ENCODE measurements around the gene PANK3. TPM values are rescaled to one million over a fixed set of nuclear protein-coding genes. Genes with fewer than 3 reads are reported as not detected.

Gene PANK3
- polyA plus RNA-seq, 4 donors: 16.3 to 55.3 (median 25.2) TPM

DNA sequence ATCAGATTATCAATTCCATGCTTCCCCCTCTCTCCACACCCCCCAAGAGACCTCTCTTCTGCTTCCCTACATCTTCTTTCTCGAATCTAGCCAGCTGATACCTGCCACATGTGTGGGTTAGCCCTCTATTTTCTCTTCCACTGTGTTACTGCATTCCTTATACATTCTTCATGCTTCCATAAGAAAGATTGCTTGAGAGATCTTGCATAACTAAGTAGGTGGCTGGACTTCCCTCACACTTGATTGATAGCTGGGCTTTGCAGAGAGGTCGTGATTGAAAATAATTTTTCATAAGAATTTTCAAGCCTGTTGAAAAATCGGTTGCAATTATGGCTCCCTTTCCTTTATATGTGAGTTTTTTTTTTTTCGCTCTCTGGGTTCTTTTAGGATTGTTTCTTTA lies 33.0 kb upstream of the PANK3 start:
- Histone ChIP-seq H3K36me3 (ENCODE audit: control insufficient read depth in 3 of 3, insufficient read depth in 2 of 3, low read depth in 1 of 3, low read length in 3 of 3) (no peaks in the 10 kb centered on the region), H3K4me3 (ENCODE audit: low read depth in 1 of 3, low read length in 3 of 3) (no peak overlapping the region), H3K27me3 (ENCODE audit: control insufficient read depth in 3 of 3, insufficient read depth in 3 of 3, low read length in 3 of 3) (no peaks in the 10 kb centered on the region), H3K27ac (ENCODE audit: low read depth in 1 of 3, low read length in 2 of 3) (no peak overlapping the region), H3K9me3 (ENCODE audit: control insufficient read depth in 2 of 2, insufficient read depth in 1 of 2, low read depth in 1 of 2, low read length in 1 of 2) (no peaks in the 10 kb centered on the region), H3K4me1 (ENCODE audit: control insufficient read depth in 3 of 3, insufficient read depth in 2 of 3, low read depth in 1 of 3, low read length in 2 of 3) (peaks cover 0 to 5% (median 4%) of the 10 kb centered on the region in 3 donors)
- 79 to 87% (median 84%) methylated on average over 4 of the region's 4 CpGs for WGBS, 3 donors
- DNase-seq (no peak), FAIRE-seq (no peak)

DNA sequence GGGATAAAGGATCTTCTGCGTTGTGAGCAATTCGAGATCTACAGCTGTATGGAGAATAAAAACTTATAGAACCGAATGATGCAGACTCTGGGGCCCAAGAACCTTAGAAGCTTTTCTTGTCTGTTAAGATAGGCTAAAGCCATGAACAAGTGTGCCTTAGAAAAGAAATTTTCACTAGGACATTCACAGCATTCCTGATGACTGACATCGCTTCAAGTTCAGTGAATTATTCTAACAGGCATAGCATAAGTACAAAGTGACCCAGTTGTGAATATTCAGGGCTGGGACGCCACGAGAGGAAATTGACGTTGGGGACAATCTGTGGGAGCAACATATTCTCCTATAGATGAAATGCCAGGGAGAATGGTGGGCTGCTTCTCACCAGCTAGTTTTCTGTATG lies 32.0 kb upstream of the PANK3 start:
- no peaks in the 10 kb centered on the region for H3K36me3 ChIP-seq (ENCODE audit: control insufficient read depth in 3 of 3, insufficient read depth in 2 of 3, low read depth in 1 of 3, low read length in 3 of 3)
- H3K27me3 ChIP-seq (ENCODE audit: control insufficient read depth in 3 of 3, insufficient read depth in 3 of 3, low read length in 3 of 3): no peaks in the 10 kb centered on the region
- FAIRE-seq (no peak), DNase-seq (no peak)
- H3K9me3 ChIP-seq (ENCODE audit: control insufficient read depth in 2 of 2, insufficient read depth in 1 of 2, low read depth in 1 of 2, low read length in 1 of 2): no peaks in the 10 kb centered on the region
- 84 to 92% (median 89%) methylated on average over 7 of the region's 7 CpGs for WGBS, 3 donors
- H3K4me1 ChIP-seq (ENCODE audit: control insufficient read depth in 3 of 3, insufficient read depth in 2 of 3, low read depth in 1 of 3, low read length in 2 of 3): peaks cover 0 to 5% (median 4%) of the 10 kb centered on the region in 3 donors
- H3K27ac ChIP-seq (ENCODE audit: low read depth in 1 of 3, low read length in 2 of 3): no peak overlapping the region
- no peak overlapping the region for H3K4me3 ChIP-seq (ENCODE audit: low read depth in 1 of 3, low read length in 3 of 3)

DNA sequence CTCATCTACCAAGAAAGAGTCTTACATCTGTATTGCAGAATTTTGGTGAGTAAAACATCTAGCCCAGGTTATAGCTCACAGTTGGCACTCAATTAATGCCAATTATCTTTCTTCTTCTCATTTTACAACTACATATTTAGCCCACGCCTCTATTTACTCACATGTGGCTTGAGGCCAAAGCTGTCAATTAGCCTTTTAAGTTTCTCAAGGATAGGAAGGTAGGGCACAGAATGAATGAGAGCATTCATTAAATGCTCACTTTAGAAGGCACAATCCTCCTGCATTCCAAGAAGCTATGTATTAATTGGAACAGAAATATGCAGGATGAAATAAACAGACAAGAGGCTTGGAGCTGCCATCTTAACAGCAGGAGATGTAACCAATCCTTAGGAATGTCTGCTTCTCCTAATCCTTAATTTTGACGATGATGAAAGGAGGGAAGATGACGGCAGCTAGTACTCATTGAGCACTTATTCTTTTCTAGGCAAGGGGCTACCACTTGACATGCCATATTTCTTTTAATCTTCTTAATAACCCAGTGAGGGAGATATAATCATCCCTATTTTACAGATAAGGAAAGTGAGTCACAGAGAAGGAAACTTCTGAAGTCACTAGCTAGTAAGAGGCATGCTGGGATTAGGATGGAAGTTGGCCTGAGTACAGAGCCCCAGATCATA lies 30.8 kb upstream of the PANK3 start:
- Histone ChIP-seq H3K27ac (ENCODE audit: low read depth in 1 of 3, low read length in 2 of 3) (peak overlapping the region in 2 of 3 donors; percentile 18 to 21), H3K4me1 (ENCODE audit: control insufficient read depth in 3 of 3, insufficient read depth in 2 of 3, low read depth in 1 of 3, low read length in 2 of 3) (peaks cover 0 to 5% (median 4%) of the 10 kb centered on the region in 3 donors), H3K36me3 (ENCODE audit: control insufficient read depth in 3 of 3, insufficient read depth in 2 of 3, low read depth in 1 of 3, low read length in 3 of 3) (no peaks in the 10 kb centered on the region), H3K4me3 (ENCODE audit: low read depth in 1 of 3, low read length in 3 of 3) (no peak overlapping the region), H3K27me3 (ENCODE audit: control insufficient read depth in 3 of 3, insufficient read depth in 3 of 3, low read length in 3 of 3) (no peaks in the 10 kb centered on the region), H3K9me3 (ENCODE audit: control insufficient read depth in 2 of 2, insufficient read depth in 1 of 2, low read depth in 1 of 2, low read length in 1 of 2) (no peaks in the 10 kb centered on the region)
- WGBS, 3 donors: 14 to 62% (median 32%) methylated on average over 3 of the region's 3 CpGs
- DNase-seq: peak in 1 of 2 donors; percentile 56
- no peak for FAIRE-seq

DNA sequence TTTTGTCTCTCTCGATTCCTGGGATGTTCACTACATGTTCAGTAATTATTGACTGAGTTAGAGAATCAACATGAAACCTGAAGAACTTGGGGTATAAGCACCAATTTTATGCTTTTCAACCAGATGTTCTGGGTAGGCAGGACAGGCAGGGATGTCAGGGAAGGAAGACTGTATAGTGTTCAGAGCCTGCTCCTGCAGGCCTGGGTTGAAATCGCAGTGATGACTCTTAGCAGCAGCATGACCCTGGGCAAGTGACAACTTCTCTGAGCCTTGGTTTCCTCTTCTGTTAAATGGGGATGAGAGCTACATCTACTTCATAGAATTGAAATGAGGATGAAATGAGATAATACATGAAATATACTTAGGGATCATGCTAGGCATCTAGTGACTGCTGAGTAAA lies 29.7 kb upstream of the PANK3 start:
- Histone ChIP-seq H3K27me3 (ENCODE audit: control insufficient read depth in 3 of 3, insufficient read depth in 3 of 3, low read length in 3 of 3) (no peaks in the 10 kb centered on the region), H3K4me3 (ENCODE audit: low read depth in 1 of 3, low read length in 3 of 3) (no peak overlapping the region), H3K9me3 (ENCODE audit: control insufficient read depth in 2 of 2, insufficient read depth in 1 of 2, low read depth in 1 of 2, low read length in 1 of 2) (no peaks in the 10 kb centered on the region), H3K4me1 (ENCODE audit: control insufficient read depth in 3 of 3, insufficient read depth in 2 of 3, low read depth in 1 of 3, low read length in 2 of 3) (peaks cover 0 to 3% (median 0%) of the 10 kb centered on the region in 3 donors), H3K36me3 (ENCODE audit: control insufficient read depth in 3 of 3, insufficient read depth in 2 of 3, low read depth in 1 of 3, low read length in 3 of 3) (no peaks in the 10 kb centered on the region), H3K27ac (ENCODE audit: low read depth in 1 of 3, low read length in 2 of 3) (no peak overlapping the region)
- FAIRE-seq: no peak
- WGBS, 3 donors: 87 to 97% (median 90%) methylated on average over 2 of the region's 2 CpGs
- DNase-seq: no peak

DNA sequence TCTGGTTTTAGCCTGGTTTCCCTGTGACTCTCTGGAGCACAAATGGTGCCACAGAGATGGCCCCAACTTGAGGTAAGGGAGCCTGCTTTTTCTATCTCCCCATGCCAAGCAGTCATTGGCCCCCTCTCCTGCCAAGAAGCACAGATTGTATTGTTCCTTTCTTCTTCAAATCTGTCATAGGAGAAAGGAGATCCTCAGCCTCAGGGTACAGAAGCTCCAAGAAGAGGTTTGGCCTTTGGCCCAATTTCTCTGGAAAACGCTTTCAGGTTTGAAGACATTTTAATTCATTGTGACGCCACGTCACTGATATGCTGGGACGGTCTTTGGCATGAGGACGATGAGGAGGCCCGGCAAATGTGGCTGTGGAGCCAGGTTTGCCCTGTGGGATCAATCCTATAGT lies 29.2 kb upstream of the PANK3 start:
- no peaks in the 10 kb centered on the region for H3K36me3 ChIP-seq (ENCODE audit: control insufficient read depth in 3 of 3, insufficient read depth in 2 of 3, low read depth in 1 of 3, low read length in 3 of 3)
- no peaks in the 10 kb centered on the region for H3K9me3 ChIP-seq (ENCODE audit: control insufficient read depth in 2 of 2, insufficient read depth in 1 of 2, low read depth in 1 of 2, low read length in 1 of 2)
- H3K4me1 ChIP-seq (ENCODE audit: control insufficient read depth in 3 of 3, insufficient read depth in 2 of 3, low read depth in 1 of 3, low read length in 2 of 3): peaks cover 0 to 2% (median 0%) of the 10 kb centered on the region in 3 donors
- DNase-seq (no peak), FAIRE-seq (no peak)
- no peaks in the 10 kb centered on the region for H3K27me3 ChIP-seq (ENCODE audit: control insufficient read depth in 3 of 3, insufficient read depth in 3 of 3, low read length in 3 of 3)
- 83 to 88% (median 88%) methylated on average over 6 of the region's 6 CpGs for WGBS, 3 donors
- no peak overlapping the region for H3K4me3 ChIP-seq (ENCODE audit: low read depth in 1 of 3, low read length in 3 of 3)
- H3K27ac ChIP-seq (ENCODE audit: low read depth in 1 of 3, low read length in 2 of 3): no peak overlapping the region

DNA sequence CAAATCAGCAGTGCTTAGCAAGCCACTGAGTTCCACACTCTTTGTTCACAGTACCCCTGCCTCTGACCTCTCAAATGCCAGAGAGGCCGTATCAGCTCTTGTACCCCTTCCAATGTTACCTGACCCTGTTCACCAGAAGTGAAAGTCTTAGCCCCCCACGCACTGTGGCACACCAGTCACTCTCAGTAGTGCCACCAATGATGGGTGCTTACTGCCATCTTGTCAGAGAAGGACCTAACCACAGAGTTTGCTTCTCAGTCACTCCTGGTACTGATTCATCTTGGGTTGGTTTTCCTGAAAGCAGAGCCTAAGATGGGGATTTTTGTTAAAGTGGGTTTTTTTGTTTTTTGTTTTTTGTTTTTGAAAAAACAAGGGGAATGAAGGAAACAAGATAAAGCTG lies 28.8 kb upstream of the PANK3 start:
- FAIRE-seq: no peak
- H3K4me1 ChIP-seq (ENCODE audit: control insufficient read depth in 3 of 3, insufficient read depth in 2 of 3, low read depth in 1 of 3, low read length in 2 of 3): no peaks in the 10 kb centered on the region
- no peak overlapping the region for H3K27ac ChIP-seq (ENCODE audit: low read depth in 1 of 3, low read length in 2 of 3)
- no peaks in the 10 kb centered on the region for H3K9me3 ChIP-seq (ENCODE audit: control insufficient read depth in 2 of 2, insufficient read depth in 1 of 2, low read depth in 1 of 2, low read length in 1 of 2)
- H3K27me3 ChIP-seq (ENCODE audit: control insufficient read depth in 3 of 3, insufficient read depth in 3 of 3, low read length in 3 of 3): no peaks in the 10 kb centered on the region
- H3K4me3 ChIP-seq (ENCODE audit: low read depth in 1 of 3, low read length in 3 of 3): no peak overlapping the region
- H3K36me3 ChIP-seq (ENCODE audit: control insufficient read depth in 3 of 3, insufficient read depth in 2 of 3, low read depth in 1 of 3, low read length in 3 of 3): no peaks in the 10 kb centered on the region
- no peak for DNase-seq
- WGBS, 3 donors: 81 to 92% (median 91%) methylated on average over 2 of the region's 2 CpGs

DNA sequence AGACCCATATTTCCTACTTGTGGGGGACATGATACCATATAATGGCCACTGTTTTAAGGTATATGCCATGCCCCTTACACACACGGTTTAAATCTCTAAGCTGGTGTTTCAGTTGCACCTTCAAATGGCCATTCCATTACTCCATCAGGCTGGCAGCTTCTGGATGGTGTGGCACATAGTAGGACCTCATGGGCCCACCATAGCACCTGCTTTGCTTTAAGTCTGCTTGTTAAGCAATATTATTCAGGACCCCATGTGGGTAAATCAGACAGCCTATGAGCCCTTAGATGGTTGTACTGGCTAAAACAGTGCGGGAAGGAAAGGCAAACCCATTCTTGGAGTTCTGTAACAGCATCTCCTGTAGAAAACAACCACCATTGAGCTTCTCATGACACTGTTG lies 27.4 kb upstream of the PANK3 start:
- DNase-seq: no peak
- Histone ChIP-seq H3K27ac (ENCODE audit: low read depth in 1 of 3, low read length in 2 of 3) (no peak overlapping the region), H3K4me1 (ENCODE audit: control insufficient read depth in 3 of 3, insufficient read depth in 2 of 3, low read depth in 1 of 3, low read length in 2 of 3) (no peaks in the 10 kb centered on the region), H3K9me3 (ENCODE audit: control insufficient read depth in 2 of 2, insufficient read depth in 1 of 2, low read depth in 1 of 2, low read length in 1 of 2) (no peaks in the 10 kb centered on the region), H3K36me3 (ENCODE audit: control insufficient read depth in 3 of 3, insufficient read depth in 2 of 3, low read depth in 1 of 3, low read length in 3 of 3) (no peaks in the 10 kb centered on the region), H3K27me3 (ENCODE audit: control insufficient read depth in 3 of 3, insufficient read depth in 3 of 3, low read length in 3 of 3) (no peaks in the 10 kb centered on the region), H3K4me3 (ENCODE audit: low read depth in 1 of 3, low read length in 3 of 3) (no peak overlapping the region)
- 83 to 89% (median 88%) methylated on average over 2 of the region's 2 CpGs for WGBS, 3 donors
- no peak for FAIRE-seq

DNA sequence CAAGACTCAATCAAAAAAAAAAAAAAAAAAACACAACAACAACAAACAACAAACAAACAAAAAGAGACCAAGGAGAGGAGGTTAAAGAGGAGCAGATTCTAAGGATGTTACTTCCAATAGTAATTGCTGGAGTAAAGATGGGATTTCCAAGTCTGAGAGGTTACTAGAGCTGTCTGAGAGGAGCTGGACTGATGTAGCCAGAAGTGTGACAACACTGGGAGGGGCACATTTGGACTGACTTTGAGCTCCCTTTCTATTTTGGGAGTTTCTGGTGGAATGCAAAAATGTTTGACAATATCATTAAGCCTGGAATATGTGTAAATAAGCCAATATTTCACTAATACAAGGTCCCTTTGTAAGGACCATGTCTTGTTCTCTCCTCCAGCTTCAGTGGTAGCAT lies 25.3 kb upstream of the PANK3 start:
- no peak overlapping the region for H3K4me3 ChIP-seq (ENCODE audit: low read depth in 1 of 3, low read length in 3 of 3)
- no peaks in the 10 kb centered on the region for H3K9me3 ChIP-seq (ENCODE audit: control insufficient read depth in 2 of 2, insufficient read depth in 1 of 2, low read depth in 1 of 2, low read length in 1 of 2)
- H3K27me3 ChIP-seq (ENCODE audit: control insufficient read depth in 3 of 3, insufficient read depth in 3 of 3, low read length in 3 of 3): no peaks in the 10 kb centered on the region
- H3K36me3 ChIP-seq (ENCODE audit: control insufficient read depth in 3 of 3, insufficient read depth in 2 of 3, low read depth in 1 of 3, low read length in 3 of 3): no peaks in the 10 kb centered on the region
- FAIRE-seq (no peak), DNase-seq (no peak)
- peaks cover 0 to 9% (median 0%) of the 10 kb centered on the region in 3 donors for H3K4me1 ChIP-seq (ENCODE audit: control insufficient read depth in 3 of 3, insufficient read depth in 2 of 3, low read depth in 1 of 3, low read length in 2 of 3)
- H3K27ac ChIP-seq (ENCODE audit: low read depth in 1 of 3, low read length in 2 of 3): no peak overlapping the region

DNA sequence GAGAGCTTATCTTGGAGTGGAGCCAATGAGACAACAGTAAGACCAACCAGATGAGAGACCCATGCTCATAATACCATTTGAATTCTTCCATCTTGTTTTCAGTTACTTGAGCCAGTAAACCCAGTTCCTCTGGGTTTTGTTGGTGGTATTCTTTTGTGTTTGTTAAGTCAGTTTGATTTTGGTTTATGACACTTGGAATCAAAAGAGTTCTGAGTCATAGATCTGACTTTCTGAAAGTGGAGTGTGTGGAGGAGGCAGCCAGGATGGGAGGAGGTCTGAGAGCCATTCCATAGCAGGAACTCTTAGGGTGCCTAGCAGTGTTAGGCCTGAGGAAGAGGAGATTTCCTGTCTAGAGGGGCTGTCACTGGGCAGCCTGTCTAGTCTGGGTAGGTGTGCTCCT lies 24.6 kb upstream of the PANK3 start:
- Histone ChIP-seq H3K27ac (ENCODE audit: low read depth in 1 of 3, low read length in 2 of 3) (no peak overlapping the region), H3K4me3 (ENCODE audit: low read depth in 1 of 3, low read length in 3 of 3) (no peak overlapping the region), H3K36me3 (ENCODE audit: control insufficient read depth in 3 of 3, insufficient read depth in 2 of 3, low read depth in 1 of 3, low read length in 3 of 3) (no peaks in the 10 kb centered on the region), H3K4me1 (ENCODE audit: control insufficient read depth in 3 of 3, insufficient read depth in 2 of 3, low read depth in 1 of 3, low read length in 2 of 3) (peaks cover 0 to 9% (median 0%) of the 10 kb centered on the region in 3 donors), H3K9me3 (ENCODE audit: control insufficient read depth in 2 of 2, insufficient read depth in 1 of 2, low read depth in 1 of 2, low read length in 1 of 2) (no peaks in the 10 kb centered on the region), H3K27me3 (ENCODE audit: control insufficient read depth in 3 of 3, insufficient read depth in 3 of 3, low read length in 3 of 3) (no peaks in the 10 kb centered on the region)
- no peak for FAIRE-seq
- DNase-seq: peak in 1 of 2 donors; percentile 45

Measured in small intestine (tissue), 7 donors.